K562 (cell line): ENCODE data around the gene CPPED1. TPM values are rescaled to one million over a fixed set of nuclear protein-coding genes. Genes with fewer than 3 reads are reported as not detected.

Experiments used
- ARNT ChIP-seq, 2 experiments: fragments of 450-650 bp; IDR thresholded peaks; 2 replicates each; pipeline ENCODE4 v1.6.1; 2016; ENCODE audit warnings: mild to moderate bottlenecking in 1 of 2
- FOXK1 ChIP-seq: sonication (generic); formaldehyde crosslinking; IDR thresholded peaks from 2 replicates; pipeline ENCODE4 v1.8.0; 2022; ENCODE audit warnings: missing genetic modification reagents, mild to moderate bottlenecking, borderline replicate concordance
- HDAC2 ChIP-seq: fragments of 450-650 bp; IDR thresholded peaks from 2 replicates; pipeline ENCODE4 v1.6.1; 2016; ENCODE audit warnings: mild to moderate bottlenecking
- MAFG ChIP-seq: fragments of 450-650 bp; conservative IDR thresholded peaks from 2 replicates; pipeline ENCODE4 v1.6.1; 2016; ENCODE audit warnings: missing genetic modification characterization, missing compliant biosample characterization
- MYBL2 ChIP-seq, 2 experiments: fragments of 450-650 bp in 1 of 2; sonication (generic) in 1 of 2; formaldehyde crosslinking in 1 of 2; IDR thresholded peaks; 2 replicates each; pipeline versions ENCODE4 v1.6.1 to v1.8.1; 2017 to 2022; ENCODE audit warnings: borderline replicate concordance in 1 of 2, inconsistent platforms in 1 of 2, low read depth in 1 of 2, mild to moderate bottlenecking in 1 of 2, missing genetic modification reagents in 1 of 2, moderate library complexity in 1 of 2
- NFIC ChIP-seq: fragments of 450-650 bp; IDR thresholded peaks from 2 replicates; pipeline ENCODE4 v1.6.1; 2017; ENCODE audit warnings: mild to moderate bottlenecking, inconsistent platforms
- RBM25 ChIP-seq: fragments of 200-400 bp; formaldehyde crosslinking; IDR thresholded peaks from 2 replicates; pipeline ENCODE4 v1.6.1; 2018; ENCODE audit warnings: low read length, low read depth, moderate library complexity; ENCODE audit not compliant: severe bottlenecking
- SMAD1 ChIP-seq: fragments of 150-350 bp; IDR thresholded peaks from 2 replicates; pipeline ENCODE4 v1.6.1; 2014; ENCODE audit warnings: low read length, low read depth; ENCODE audit not compliant: partially characterized antibody
- TRIM24 ChIP-seq, 2 experiments: fragments of 450-650 bp; IDR thresholded peaks; 2 replicates each; pipeline ENCODE4 v1.6.1; 2016
- U2AF1 ChIP-seq: fragments of 200-400 bp; formaldehyde crosslinking; optimal IDR thresholded peaks from 2 replicates; pipeline ENCODE3; 2017; ENCODE audit warnings: mild to moderate bottlenecking, low read depth, low read length, moderate library complexity
- YBX1 ChIP-seq: fragments of 450-650 bp; IDR thresholded peaks from 2 replicates; pipeline ENCODE4 v1.7.1; 2016; ENCODE audit warnings: mild to moderate bottlenecking
- ZNF134 ChIP-seq: fragments of 250-450 bp; sonication (Bioruptor Pico); conservative IDR thresholded peaks from 2 replicates; pipeline ENCODE4 v1.4.0; 2020
- ZNF57 ChIP-seq: fragments of 450-650 bp; formaldehyde crosslinking; IDR thresholded peaks from 2 replicates; pipeline ENCODE4 v1.4.0; 2020; ENCODE audit warnings: mild to moderate bottlenecking, moderate library complexity
- polyA plus RNA-seq, 8 experiments: library from polyadenylated mRNA; depleted of rRNA in 4 of 8; stranded (reverse) in 5 of 8; unstranded in 3 of 8; fragments of >200 nt; fragmentation: Nextera tagmentation in 2 of 8; fragmentation: Illumina TruSeq in 1 of 8; extraction: Ambion mirVana in 2 of 8; extraction: Trizol in 1 of 8; gene quantifications; 2 replicates each; pipeline versions ENCODE4 v1.2.1 to v1.2.3, GENCODE V29; 2011 to 2014; ENCODE audit warnings: inconsistent platforms in 1 of 8, missing spikeins in 1 of 8
- total RNA-seq, 7 experiments: library from RNA; depleted of rRNA in 6 of 7; stranded (reverse); fragments of >200 nt in 6 of 7; fragmentation: Illumina TruSeq in 2 of 7; extraction: Trizol in 2 of 7; gene quantifications; 2 replicates each; pipeline versions ENCODE4 v1.2.1 to v1.2.3, GENCODE V29; 2011 to 2021; ENCODE audit warnings: low replicate concordance in 1 of 7
- TF ChIP-seq, protein P1 (sequence below): sonication (generic); formaldehyde crosslinking; IDR thresholded peaks from 2 replicates; pipeline ENCODE4 v1.8.0; 2022; ENCODE audit warnings: missing genetic modification reagents, mild to moderate bottlenecking, moderate library complexity, borderline replicate concordance
- TF ChIP-seq, protein P2 (sequence below): sonication (generic); formaldehyde crosslinking; IDR thresholded peaks from 2 replicates; pipeline ENCODE4 v1.8.1; 2022; ENCODE audit warnings: missing genetic modification reagents
- TF ChIP-seq, protein P3 (sequence below): fragments of 200-800 bp; sonication (Bioruptor generic); IDR thresholded peaks from 2 replicates; pipeline ENCODE4 v1.6.1; 2017; ENCODE audit warnings: missing genetic modification characterization, missing compliant biosample characterization
- TF ChIP-seq, protein P4 (sequence below): sonication (generic); formaldehyde crosslinking; IDR thresholded peaks from 2 replicates; pipeline ENCODE4 v1.4.0; 2020; ENCODE audit warnings: mild to moderate bottlenecking, missing genetic modification reagents
- TF ChIP-seq, protein P5 (sequence below): fragments of 450-650 bp; formaldehyde crosslinking; IDR thresholded peaks from 2 replicates; pipeline ENCODE4 v1.4.0; 2022; ENCODE audit warnings: missing genetic modification characterization
- TF ChIP-seq, protein P6 (sequence below): IDR thresholded peaks from 3 replicates; pipeline ENCODE4 v1.6.1; 2011; ENCODE audit warnings: borderline replicate concordance, mild to moderate bottlenecking; ENCODE audit not compliant: insufficient read length, insufficient read depth

Gene CPPED1
- total and polyA plus RNA-seq, 9 of the 15 experiments (the other 6 are each of a cell fraction or from before 2014, with no cell fraction given): 7.5 to 25.7 (median 16.9) TPM

DNA sequence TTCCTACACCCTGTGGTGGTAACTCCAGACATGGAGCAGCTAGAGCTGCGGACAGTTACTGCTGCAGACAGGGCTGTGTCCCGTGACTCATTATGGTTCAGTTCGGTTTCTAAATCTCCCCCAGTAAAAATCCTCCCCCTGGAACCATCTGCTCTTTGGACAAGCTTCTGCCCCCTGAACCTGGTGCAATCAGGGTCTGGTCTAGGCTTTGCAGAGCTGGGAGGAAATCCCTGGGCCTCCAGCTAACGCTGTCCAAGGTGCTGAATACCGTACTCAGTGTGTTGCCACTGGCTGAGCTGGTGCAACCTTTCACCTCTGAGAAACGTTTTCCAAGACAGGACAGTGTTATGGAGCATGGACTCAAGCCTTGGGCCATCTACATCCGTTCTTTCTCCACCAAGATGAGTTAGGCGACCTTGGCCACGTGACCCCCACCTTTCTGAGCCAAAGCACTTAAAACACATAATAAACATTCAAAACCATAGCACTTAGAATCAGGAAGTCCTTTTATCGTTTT, 142.0 kb downstream of the CPPED1 start (continued):
- TF ChIP-seq, protein P1, sequence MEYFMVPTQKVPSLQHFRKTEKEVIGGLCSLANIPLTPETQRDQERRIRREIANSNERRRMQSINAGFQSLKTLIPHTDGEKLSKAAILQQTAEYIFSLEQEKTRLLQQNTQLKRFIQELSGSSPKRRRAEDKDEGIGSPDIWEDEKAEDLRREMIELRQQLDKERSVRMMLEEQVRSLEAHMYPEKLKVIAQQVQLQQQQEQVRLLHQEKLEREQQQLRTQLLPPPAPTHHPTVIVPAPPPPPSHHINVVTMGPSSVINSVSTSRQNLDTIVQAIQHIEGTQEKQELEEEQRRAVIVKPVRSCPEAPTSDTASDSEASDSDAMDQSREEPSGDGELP (CRISPR knock-in tag): no peak
- TF ChIP-seq RBM25 (no peak), FOXK1 (CRISPR knock-in tag) (no peak), MAFG (no peak), ARNT (IDR thresholded peaks at IDR 0.05) (no peak), SMAD1 (no peak), YBX1 (no peak), TRIM24 (IDR thresholded peaks at IDR 0.05) (no peak), U2AF1 (no peak), ZNF134 (no peak), NFIC (no peak), ZNF57 (no peak), MYBL2 (IDR thresholded peaks at IDR 0.05; ENCODE audit: low read depth) (no peak), MYBL2 (CRISPR knock-in tag; IDR thresholded peaks at IDR 0.05; ENCODE audit: borderline replicate concordance) (no peak), HDAC2 (no peak)
- TF ChIP-seq, protein P2, sequence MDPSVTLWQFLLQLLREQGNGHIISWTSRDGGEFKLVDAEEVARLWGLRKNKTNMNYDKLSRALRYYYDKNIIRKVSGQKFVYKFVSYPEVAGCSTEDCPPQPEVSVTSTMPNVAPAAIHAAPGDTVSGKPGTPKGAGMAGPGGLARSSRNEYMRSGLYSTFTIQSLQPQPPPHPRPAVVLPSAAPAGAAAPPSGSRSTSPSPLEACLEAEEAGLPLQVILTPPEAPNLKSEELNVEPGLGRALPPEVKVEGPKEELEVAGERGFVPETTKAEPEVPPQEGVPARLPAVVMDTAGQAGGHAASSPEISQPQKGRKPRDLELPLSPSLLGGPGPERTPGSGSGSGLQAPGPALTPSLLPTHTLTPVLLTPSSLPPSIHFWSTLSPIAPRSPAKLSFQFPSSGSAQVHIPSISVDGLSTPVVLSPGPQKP (CRISPR knock-in tag): no peak
- TF ChIP-seq, protein P3, sequence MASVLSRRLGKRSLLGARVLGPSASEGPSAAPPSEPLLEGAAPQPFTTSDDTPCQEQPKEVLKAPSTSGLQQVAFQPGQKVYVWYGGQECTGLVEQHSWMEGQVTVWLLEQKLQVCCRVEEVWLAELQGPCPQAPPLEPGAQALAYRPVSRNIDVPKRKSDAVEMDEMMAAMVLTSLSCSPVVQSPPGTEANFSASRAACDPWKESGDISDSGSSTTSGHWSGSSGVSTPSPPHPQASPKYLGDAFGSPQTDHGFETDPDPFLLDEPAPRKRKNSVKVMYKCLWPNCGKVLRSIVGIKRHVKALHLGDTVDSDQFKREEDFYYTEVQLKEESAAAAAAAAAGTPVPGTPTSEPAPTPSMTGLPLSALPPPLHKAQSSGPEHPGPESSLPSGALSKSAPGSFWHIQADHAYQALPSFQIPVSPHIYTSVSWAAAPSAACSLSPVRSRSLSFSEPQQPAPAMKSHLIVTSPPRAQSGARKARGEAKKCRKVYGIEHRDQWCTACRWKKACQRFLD (CRISPR knock-in tag): no peak
- TF ChIP-seq, protein P4, sequence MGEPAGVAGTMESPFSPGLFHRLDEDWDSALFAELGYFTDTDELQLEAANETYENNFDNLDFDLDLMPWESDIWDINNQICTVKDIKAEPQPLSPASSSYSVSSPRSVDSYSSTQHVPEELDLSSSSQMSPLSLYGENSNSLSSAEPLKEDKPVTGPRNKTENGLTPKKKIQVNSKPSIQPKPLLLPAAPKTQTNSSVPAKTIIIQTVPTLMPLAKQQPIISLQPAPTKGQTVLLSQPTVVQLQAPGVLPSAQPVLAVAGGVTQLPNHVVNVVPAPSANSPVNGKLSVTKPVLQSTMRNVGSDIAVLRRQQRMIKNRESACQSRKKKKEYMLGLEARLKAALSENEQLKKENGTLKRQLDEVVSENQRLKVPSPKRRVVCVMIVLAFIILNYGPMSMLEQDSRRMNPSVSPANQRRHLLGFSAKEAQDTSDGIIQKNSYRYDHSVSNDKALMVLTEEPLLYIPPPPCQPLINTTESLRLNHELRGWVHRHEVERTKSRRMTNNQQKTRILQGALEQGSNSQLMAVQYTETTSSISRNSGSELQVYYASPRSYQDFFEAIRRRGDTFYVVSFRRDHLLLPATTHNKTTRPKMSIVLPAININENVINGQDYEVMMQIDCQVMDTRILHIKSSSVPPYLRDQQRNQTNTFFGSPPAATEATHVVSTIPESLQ (CRISPR knock-in tag): peak; percentile 69; the same call in 1 of the 2 replicates
- TF ChIP-seq, protein P5, sequence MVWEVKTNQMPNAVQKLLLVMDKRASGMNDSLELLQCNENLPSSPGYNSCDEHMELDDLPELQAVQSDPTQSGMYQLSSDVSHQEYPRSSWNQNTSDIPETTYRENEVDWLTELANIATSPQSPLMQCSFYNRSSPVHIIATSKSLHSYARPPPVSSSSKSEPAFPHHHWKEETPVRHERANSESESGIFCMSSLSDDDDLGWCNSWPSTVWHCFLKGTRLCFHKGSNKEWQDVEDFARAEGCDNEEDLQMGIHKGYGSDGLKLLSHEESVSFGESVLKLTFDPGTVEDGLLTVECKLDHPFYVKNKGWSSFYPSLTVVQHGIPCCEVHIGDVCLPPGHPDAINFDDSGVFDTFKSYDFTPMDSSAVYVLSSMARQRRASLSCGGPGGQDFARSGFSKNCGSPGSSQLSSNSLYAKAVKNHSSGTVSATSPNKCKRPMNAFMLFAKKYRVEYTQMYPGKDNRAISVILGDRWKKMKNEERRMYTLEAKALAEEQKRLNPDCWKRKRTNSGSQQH (CRISPR knock-in tag): no peak
- TF ChIP-seq, protein P6, sequence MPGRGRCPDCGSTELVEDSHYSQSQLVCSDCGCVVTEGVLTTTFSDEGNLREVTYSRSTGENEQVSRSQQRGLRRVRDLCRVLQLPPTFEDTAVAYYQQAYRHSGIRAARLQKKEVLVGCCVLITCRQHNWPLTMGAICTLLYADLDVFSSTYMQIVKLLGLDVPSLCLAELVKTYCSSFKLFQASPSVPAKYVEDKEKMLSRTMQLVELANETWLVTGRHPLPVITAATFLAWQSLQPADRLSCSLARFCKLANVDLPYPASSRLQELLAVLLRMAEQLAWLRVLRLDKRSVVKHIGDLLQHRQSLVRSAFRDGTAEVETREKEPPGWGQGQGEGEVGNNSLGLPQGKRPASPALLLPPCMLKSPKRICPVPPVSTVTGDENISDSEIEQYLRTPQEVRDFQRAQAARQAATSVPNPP: no peak
